ENCODE results near the gene TMCO5A. TPM values are rescaled to one million over a fixed set of nuclear protein-coding genes. Genes with fewer than 3 reads are reported as not detected.
"Not testable (repeated sequence)": the region's sequence is repeated elsewhere in the genome, so short reads cannot be mapped to it uniquely, and the experiment has no call there.

TMCO5A gene
- total and polyA plus RNA-seq, 2 donors (not counting 3 experiments of a cell fraction or from before 2014, with no cell fraction given): not detected

- Histone ChIP-seq H3K36me3 (ENCODE audit: control insufficient read depth in 2 of 2, extremely low read depth in 1 of 2, insufficient read depth in 2 of 2, low read length in 2 of 2) (no peaks in the 10 kb centered on the region), H3K27me3 (ENCODE audit: control insufficient read depth in 2 of 2, insufficient read depth in 2 of 2, low read length in 2 of 2) (peaks cover 16 to 31% of the 10 kb centered on the region in 2 experiments), H3K79me2 (ENCODE audit: control insufficient read depth, insufficient read depth, low read length) (no peaks in the 10 kb centered on the region), H3K9ac (replicated peaks; ENCODE audit: extremely low read depth, insufficient read depth, low read length) (no peak overlapping the region), H4K20me1 (replicated peaks; ENCODE audit: control insufficient read depth, extremely low read depth, insufficient read depth, low read length) (no peaks in the 10 kb centered on the region), H3K27ac (ENCODE audit: insufficient read depth, low read depth, low read length) (no peak overlapping the region), H3K9me3 (replicated peaks; ENCODE audit: control insufficient read depth, insufficient read depth, low read length) (no peaks in the 10 kb centered on the region), H2AFZ (ENCODE audit: low read depth, low read length) (no peak overlapping the region), H3K4me3 (replicated peaks in 1 of 3; ENCODE audit: insufficient read depth in 1 of 3, low read depth in 1 of 3, low read length in 3 of 3) (no peak overlapping the region), H3K9me1 (replicated peaks; ENCODE audit: control insufficient read depth, extremely low read depth, insufficient read depth, low read length) (no peaks in the 10 kb centered on the region), H3K4me1 (ENCODE audit: control insufficient read depth, extremely low read depth, insufficient read depth, low read length) (no peaks in the 10 kb centered on the region), H3K4me2 (ENCODE audit: insufficient read depth, low read length) (no peak overlapping the region)
- no TSS peak for BruUV-seq (replicated peaks)
- CTCF ChIA-PET: no interaction called here
- no peak for DNase-seq (ENCODE audit: low read depth, low spot score)
- TF ChIP-seq JUN (IDR thresholded peaks at IDR 0.05; ENCODE audit: borderline replicate concordance, insufficient read depth, insufficient read length, low read depth): no peak
- no peak for TF ChIP-seq CTCF (IDR thresholded peaks at IDR 0.05; ENCODE audit: extremely low read depth in 1 of 2, insufficient read depth in 1 of 2, low read depth in 1 of 2, low read length in 2 of 2)
- no peak for TF ChIP-seq EZH2 (IDR thresholded peaks at IDR 0.05; ENCODE audit: borderline replicate concordance, low read depth, low read length, severe bottlenecking)
- TF ChIP-seq POLR2A (IDR thresholded peaks at IDR 0.05; ENCODE audit: low read depth, low read length): no peak
- TF ChIP-seq MAX (IDR thresholded peaks at IDR 0.05; ENCODE audit: insufficient read depth, insufficient read length): no peak
- no peak for TF ChIP-seq GATA2 (IDR thresholded peaks at IDR 0.05; ENCODE audit: insufficient read depth, insufficient read length, low read depth, low read length)
- no peak for TF ChIP-seq FOS (IDR thresholded peaks at IDR 0.05; ENCODE audit: borderline replicate concordance, insufficient read depth, low read length)
- TF ChIP-seq POLR2AphosphoS5 (IDR thresholded peaks at IDR 0.05; ENCODE audit: insufficient read depth, low read depth, low read length): no peak
- no peak for TF ChIP-seq MYC (IDR thresholded peaks at IDR 0.05; ENCODE audit: low read depth, low read length)
- dilution Hi-C loops (cut with MboI; ENCODE audit: extremely low pct_ligation_motif_present, low sequenced_read_pairs) (no loop called here), intact Hi-C loops (cut with micrococcal nuclease) (no loop called here)
- POLR2A ChIA-PET: no interaction called here
- FAIRE-seq: no peak
Measured at GRCh38 chr15:37951999-37952398, 17.6 kb downstream of the TMCO5A start.

- H2AFZ ChIP-seq (ENCODE audit: low read depth, low read length); H3K9me1 ChIP-seq (replicated peaks; ENCODE audit: control insufficient read depth, extremely low read depth, insufficient read depth, low read length); H3K27me3 ChIP-seq (ENCODE audit: control insufficient read depth in 2 of 2, insufficient read depth in 2 of 2, low read length in 2 of 2); H3K4me3 ChIP-seq (replicated peaks in 1 of 3; ENCODE audit: insufficient read depth in 1 of 3, low read depth in 1 of 3, low read length in 3 of 3); H3K9ac ChIP-seq (replicated peaks; ENCODE audit: extremely low read depth, insufficient read depth, low read length); H3K4me1 ChIP-seq (ENCODE audit: control insufficient read depth, extremely low read depth, insufficient read depth, low read length); H3K27ac ChIP-seq (ENCODE audit: insufficient read depth, low read depth, low read length); H3K79me2 ChIP-seq (ENCODE audit: control insufficient read depth, insufficient read depth, low read length); H3K4me2 ChIP-seq (ENCODE audit: insufficient read depth, low read length); intact Hi-C loops (cut with micrococcal nuclease); DNase-seq (ENCODE audit: low read depth, low spot score); BruUV-seq (replicated peaks); H4K20me1 ChIP-seq (replicated peaks; ENCODE audit: control insufficient read depth, extremely low read depth, insufficient read depth, low read length); CTCF ChIA-PET; H3K36me3 ChIP-seq (ENCODE audit: control insufficient read depth in 2 of 2, extremely low read depth in 1 of 2, insufficient read depth in 2 of 2, low read length in 2 of 2); H3K9me3 ChIP-seq (replicated peaks; ENCODE audit: control insufficient read depth, insufficient read depth, low read length); FAIRE-seq; dilution Hi-C loops (cut with MboI; ENCODE audit: extremely low pct_ligation_motif_present, low sequenced_read_pairs); POLR2A ChIA-PET: not testable (repeated sequence)
Measured at GRCh38 chr15:37960742-37961141, 26.3 kb downstream of the TMCO5A start.

All from endothelial cell of umbilical vein (primary cell).